Gastrocnemius medialis (tissue), 4 donors: ENCODE results near the gene UCN3.

Source experiments
- CTCF ChIP-seq, 5 experiments: fragments of 450-650 bp in 3 of 5; fragments of 200-600 bp in 2 of 5; sonication (generic) in 2 of 5; IDR thresholded peaks in 4 of 5; conservative IDR thresholded peaks in 1 of 5; 1 replicate in 4 of 5; 2 replicates in 1 of 5; pipeline ENCODE4 v1.5.1; 2016 to 2019; ENCODE audit warnings: antibody characterized with exemption in 5 of 5, mild to moderate bottlenecking in 3 of 5, moderate library complexity in 3 of 5
- POLR2A ChIP-seq, 2 donors: fragments of 450-650 bp; IDR thresholded peaks; one replicate each; pipeline ENCODE4 v1.6.1; 2017; ENCODE audit warnings: antibody characterized with exemption in 2 of 2, mild to moderate bottlenecking in 2 of 2, moderate library complexity in 2 of 2

GRCh38 chr10:5344746-5345145 is 20.0 kb upstream of the UCN3 start:
- no peak for TF ChIP-seq CTCF (IDR thresholded peaks at IDR 0.05 in 4 of 5, conservative IDR thresholded peaks at IDR 0.05 in 1 of 5)
- no peak for TF ChIP-seq POLR2A (IDR thresholded peaks at IDR 0.05)
